K562 (cell line): ENCODE results near the gene HBM. TPM values are rescaled to one million over a fixed set of nuclear protein-coding genes. Genes with fewer than 3 reads are reported as not detected.
"Not testable (repeated sequence)": the region's sequence is repeated elsewhere in the genome, so short reads cannot be mapped to it uniquely, and the experiment has no call there.

Experiments
- ATAC-seq: fragments of 200-7000 bp; cut with Tn5 transposase; 3 replicates; pipeline ENCODE4 v1.9.1; 2020; ENCODE audit warnings: moderate library complexity
- BruUV-seq: library from RNA; stranded (reverse); fragments of 400-500 nt; replicated peaks from 2 replicates; lab custom pipeline; 2021; lab: Mats Ljungman, UMichigan
- CTCF ChIA-PET: fragments of 300-600 bp; formaldehyde crosslinking; extraction: SDS; loops from one replicate; lab custom pipeline; 2021; ENCODE audit warnings: low intra/inter-chr PET ratio; lab: Yijun Ruan, JAX
- POLR2A ChIA-PET: fragments of 300-600, 350-650 bp; sonication (Branson Sonifier 250); formaldehyde crosslinking; extraction: SDS; loops from one replicate; lab custom pipeline; 2021; ENCODE audit warnings: antibody characterized with exemption, inconsistent platforms; lab: Yijun Ruan, JAX
- DNase-seq, 4 experiments: peaks; one replicate each; pipeline versions ENCODE4 v3.0.0 to v3.0.0-alpha.2; 2011 to 2018; ENCODE audit warnings: low spot score in 3 of 4, mixed read lengths in 3 of 4; ENCODE audit errors: extremely low read depth in 1 of 4
- FAIRE-seq: peaks from 2 replicates; lab custom pipeline; 2011; peaks lifted over from hg19 to GRCh38; lab: Jason Lieb, UNC
- H2AFZ ChIP-seq: 2 replicates; pipeline ENCODE4 v1.6.0; 2011; ENCODE audit warnings: low read depth, low read length, control low read depth, inconsistent platforms
- H3K27ac ChIP-seq: fragments of 200-600 bp; 3 replicates; pipeline ENCODE4 v1.8.0; 2011; ENCODE audit warnings: low read depth, mild to moderate bottlenecking, control low read depth, inconsistent platforms, low read length, moderate library complexity, mixed read lengths; ENCODE audit errors: extremely low read depth
- H3K27me3 ChIP-seq, 2 experiments: fragments of 300-600 bp in 1 of 2; 2 replicates in 1 of 2; 3 replicates in 1 of 2; pipeline versions ENCODE4 v1.6.0 to v1.8.0; 2011; ENCODE audit warnings: inconsistent platforms in 2 of 2, low read length in 2 of 2, mild to moderate bottlenecking in 1 of 2, mixed read lengths in 1 of 2, moderate library complexity in 1 of 2; ENCODE audit not compliant: control insufficient read depth in 2 of 2, insufficient read depth in 2 of 2
- H3K36me3 ChIP-seq: fragments of 300-600 bp; 3 replicates; pipeline ENCODE4 v1.8.0; 2011; ENCODE audit warnings: mild to moderate bottlenecking, low read length, inconsistent platforms; ENCODE audit not compliant: control insufficient read depth, insufficient read depth
- H3K4me1 ChIP-seq, 2 experiments: fragments of 200-600 bp in 1 of 2; replicated peaks in 1 of 2; 2 replicates in 1 of 2; 3 replicates in 1 of 2; pipeline versions ENCODE4 v1.5.1 to v1.8.0; 2011; ENCODE audit warnings: inconsistent platforms in 2 of 2, low read length in 2 of 2, mild to moderate bottlenecking in 1 of 2, mixed read lengths in 1 of 2, moderate library complexity in 1 of 2; ENCODE audit not compliant: control insufficient read depth in 2 of 2, insufficient read depth in 2 of 2
- H3K4me2 ChIP-seq: 2 replicates; pipeline ENCODE4 v1.6.1; 2011; ENCODE audit warnings: low read length, control low read depth, inconsistent platforms, mixed read lengths; ENCODE audit not compliant: insufficient read depth
- H3K4me3 ChIP-seq: fragments of 200-600 bp; sonication (generic), shearing (Covaris generic); 2 replicates; pipeline ENCODE4 v1.5.1; 2016; ENCODE audit warnings: control low read depth, inconsistent platforms
- H3K79me2 ChIP-seq: fragments of 200-600 bp; 3 replicates; pipeline ENCODE4 v1.8.0; 2011; ENCODE audit warnings: low read length, inconsistent platforms; ENCODE audit not compliant: control insufficient read depth, insufficient read depth
- H3K9ac ChIP-seq, 2 experiments: 2 replicates each; pipeline versions ENCODE4 v1.6.0 to v1.6.1; 2011; ENCODE audit warnings: low read depth in 2 of 2, low read length in 2 of 2, control low read depth in 1 of 2, inconsistent platforms in 1 of 2, mild to moderate bottlenecking in 1 of 2, mixed read lengths in 1 of 2; ENCODE audit not compliant: insufficient read depth in 1 of 2
- H3K9me1 ChIP-seq: one replicate; pipeline ENCODE4 v1.6.0; 2011; ENCODE audit warnings: inconsistent platforms, mild to moderate bottlenecking, low read length, moderate library complexity; ENCODE audit not compliant: control insufficient read depth, insufficient read depth
- H3K9me3 ChIP-seq: replicated peaks from 2 replicates; pipeline ENCODE4 v1.5.1; 2011; ENCODE audit warnings: low read depth, low read length, inconsistent platforms; ENCODE audit not compliant: control insufficient read depth, insufficient read depth
- H4K20me1 ChIP-seq: replicated peaks from 2 replicates; pipeline ENCODE4 v1.6.1; 2011; ENCODE audit warnings: low read length, inconsistent platforms, mixed read lengths; ENCODE audit not compliant: control insufficient read depth, insufficient read depth
- ZNF316 ChIP-seq: fragments of 450-650 bp; IDR thresholded peaks from 2 replicates; pipeline ENCODE4 v1.6.1; 2016
- WGBS: fragments of 100-300 bp; shearing (Covaris generic); methylation state at CpG from one replicate; pipeline ENCODE4 v1.1.6; 2016; ENCODE audit warnings: low coverage, mixed read lengths; ENCODE audit not compliant: insufficient coverage; ENCODE audit errors: missing lambda C conversion rate; 5-methylcytosine and 5-hydroxymethylcytosine counted together
- in situ Hi-C: fragments of 300-500 bp; cut with MboI; formaldehyde crosslinking; loops from 4 replicates; pipeline ENCODE4 v1.15.0; 2018; ENCODE audit warnings: inconsistent platforms, mixed read lengths
- intact Hi-C: fragments of 100-400 bp; cut with micrococcal nuclease; formaldehyde crosslinking; loops from 2 replicates; pipeline ENCODE4 v1.14.2; 2022
- polyA plus RNA-seq, 8 experiments: library from polyadenylated mRNA; depleted of rRNA in 4 of 8; stranded (reverse) in 5 of 8; unstranded in 3 of 8; fragments of >200 nt; fragmentation: Nextera tagmentation in 2 of 8; fragmentation: Illumina TruSeq in 1 of 8; extraction: Ambion mirVana in 2 of 8; extraction: Trizol in 1 of 8; gene quantifications; 2 replicates each; pipeline versions ENCODE4 v1.2.1 to v1.2.3, GENCODE V29; 2011 to 2014; ENCODE audit warnings: inconsistent platforms in 1 of 8, missing spikeins in 1 of 8
- total RNA-seq, 7 experiments: library from RNA; depleted of rRNA in 6 of 7; stranded (reverse); fragments of >200 nt in 6 of 7; fragmentation: Illumina TruSeq in 2 of 7; extraction: Trizol in 2 of 7; gene quantifications; 2 replicates each; pipeline versions ENCODE4 v1.2.1 to v1.2.3, GENCODE V29; 2011 to 2021; ENCODE audit warnings: low replicate concordance in 1 of 7

HBM gene
- total and polyA plus RNA-seq, 9 of the 15 experiments (the other 6 are each of a cell fraction or from before 2014, with no cell fraction given): not detected

DNA sequence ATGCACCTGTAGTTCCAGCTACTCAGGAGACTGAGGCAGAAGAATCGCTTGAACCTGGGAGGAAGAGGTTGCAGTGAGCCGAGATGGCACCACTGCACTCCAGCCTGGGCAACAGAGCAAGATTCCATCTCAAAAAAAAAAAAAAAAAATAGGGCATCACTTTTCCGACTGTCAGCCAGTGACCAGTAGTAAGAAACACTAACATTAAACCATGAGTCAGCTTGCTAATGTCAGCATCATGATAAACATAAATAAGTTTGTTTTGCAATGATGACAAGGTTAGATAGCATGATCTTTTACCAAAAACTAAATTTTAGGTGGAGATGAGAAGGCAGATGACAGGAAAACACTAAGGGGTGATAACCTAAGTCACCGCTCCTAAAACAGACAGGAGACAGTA is 43.6 kb downstream of the HBM start:
- H2AFZ ChIP-seq, CTCF ChIA-PET, ATAC-seq, in situ Hi-C loops, H3K9me3 ChIP-seq, BruUV-seq, intact Hi-C loops, H3K4me1 ChIP-seq, H4K20me1 ChIP-seq, H3K4me2 ChIP-seq, H3K27me3 ChIP-seq, H3K9ac ChIP-seq, H3K4me3 ChIP-seq, H3K27ac ChIP-seq, FAIRE-seq, H3K9me1 ChIP-seq, DNase-seq: not testable (repeated sequence)
- POLR2A ChIA-PET: interaction anchor here (0.7 to 1.2 kb wide), 3 partner anchors 14 to 23 kb away, joined by 4 to 5 read pairs (median 4); no protein-coding TSS in a partner anchor
- 0 out of 2 replicates have a peak, but pooled peaks have one; percentile 11 for TF ChIP-seq ZNF316
- H3K79me2 ChIP-seq: peaks cover 37% of the 10 kb centered on the region
- H3K36me3 ChIP-seq: peaks cover 92% of the 10 kb centered on the region
- WGBS: 83% methylated on average over 3 of the region's 4 CpGs

DNA sequence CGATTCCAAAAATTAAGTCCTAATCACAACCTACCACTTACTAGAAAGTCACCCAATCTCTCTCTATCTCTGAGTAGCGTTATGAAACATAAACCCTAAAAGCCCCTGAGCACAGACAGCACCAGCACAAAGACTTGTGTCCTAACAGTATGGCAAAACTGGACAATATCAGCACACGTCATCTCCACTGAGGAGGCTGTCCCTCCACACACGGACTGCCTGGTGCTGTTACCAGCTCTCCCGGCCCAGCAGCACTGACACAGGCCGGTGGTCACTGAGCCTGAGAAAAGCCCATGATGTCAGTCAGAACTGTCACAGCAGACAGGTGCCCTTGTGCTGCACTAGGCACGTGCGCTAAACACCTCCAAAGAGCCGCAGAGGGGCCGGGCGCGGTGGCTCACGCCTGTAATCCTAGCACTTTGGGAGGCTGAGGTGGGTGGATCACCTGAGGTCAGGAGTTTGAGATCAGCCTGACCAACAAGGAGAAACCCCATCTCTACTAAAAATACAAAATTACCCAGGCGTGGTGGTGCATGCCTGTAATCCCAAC is 45.9 kb downstream of the HBM start:
- H3K79me2 ChIP-seq: peaks cover 48% of the 10 kb centered on the region
- POLR2A ChIA-PET, H3K4me2 ChIP-seq, H4K20me1 ChIP-seq, intact Hi-C loops, in situ Hi-C loops, H3K4me1 ChIP-seq, H2AFZ ChIP-seq, H3K27me3 ChIP-seq, ATAC-seq, BruUV-seq, FAIRE-seq, H3K9me1 ChIP-seq, CTCF ChIA-PET, DNase-seq, H3K27ac ChIP-seq, H3K9me3 ChIP-seq, H3K4me3 ChIP-seq: not testable (repeated sequence)
- peak overlapping the region in 1 of 2 experiments; percentile 76; a peak in 2 of 4 replicates for H3K9ac ChIP-seq
- H3K36me3 ChIP-seq: peaks cover 92% of the 10 kb centered on the region
- 82% methylated on average over 11 of the region's 14 CpGs for WGBS
